Measurements from ENCODE around the gene HOXD11.

HOXD11 gene

DNA sequence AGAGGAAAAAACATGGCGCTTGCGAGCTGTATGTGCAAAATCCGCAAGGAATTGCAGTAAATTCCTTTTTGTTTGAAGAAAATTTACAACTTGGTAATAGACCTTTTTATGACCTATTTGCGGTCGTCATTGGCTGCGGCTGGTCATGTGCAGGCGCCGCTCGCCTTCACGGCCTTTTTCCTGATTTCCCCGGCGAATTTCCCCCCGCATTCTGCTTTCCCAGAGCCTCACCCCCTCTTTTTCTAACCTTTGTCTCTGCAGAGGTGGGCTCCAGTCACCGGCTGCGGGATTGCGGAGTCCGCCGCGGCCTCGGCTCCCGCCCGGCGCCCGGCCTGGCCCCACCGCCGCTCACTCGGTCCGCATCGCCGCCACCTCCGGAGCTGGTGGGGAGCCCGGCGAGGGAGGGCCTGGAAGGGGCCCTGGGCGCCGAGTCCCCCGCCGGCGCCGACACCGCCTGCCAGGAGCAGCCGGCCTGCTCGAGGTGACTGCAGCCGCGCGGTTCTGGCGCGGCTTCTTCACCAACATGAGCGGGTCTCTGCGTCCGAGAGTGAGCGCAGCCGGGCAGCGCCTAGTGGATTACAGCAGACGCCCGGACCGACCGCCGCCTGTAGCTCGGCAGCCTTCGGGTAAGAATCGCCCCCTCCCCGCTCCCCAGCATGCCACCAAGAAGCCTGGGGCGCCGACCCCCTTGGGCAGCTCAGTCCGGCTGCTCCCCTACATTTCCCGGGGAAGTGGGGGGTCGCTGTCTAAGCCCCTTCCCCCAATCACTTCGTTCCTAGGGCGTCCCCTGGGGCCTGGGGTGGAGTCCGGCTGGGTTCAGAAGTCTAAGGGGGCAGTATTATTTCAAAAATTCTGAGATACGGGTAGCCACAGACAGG lies 29.5 kb downstream of the HOXD11 start:
- DNase-seq, result no peak

DNA sequence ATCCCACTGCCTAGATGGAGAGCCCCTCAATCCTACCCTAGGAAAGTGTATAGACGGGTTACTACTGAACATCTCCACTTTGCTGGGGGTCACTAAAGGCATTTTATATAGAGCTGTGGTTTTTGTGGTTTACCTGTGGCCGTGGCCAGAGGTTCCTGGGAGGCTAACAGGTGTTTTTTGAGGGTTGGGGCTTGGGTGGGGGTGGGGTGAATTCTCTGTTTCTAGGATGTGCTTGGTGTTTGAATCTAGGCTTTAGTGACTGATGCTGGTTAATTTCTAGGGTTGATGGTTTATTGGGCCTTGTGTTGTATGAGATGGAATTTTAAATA lies 30.1 kb downstream of the HOXD11 start:
- no peak for DNase-seq

- no peak for DNase-seq
These were observed 30.8 kb downstream of the HOXD11 start for GRCh38 chr2:176137906-176138305.

DNA sequence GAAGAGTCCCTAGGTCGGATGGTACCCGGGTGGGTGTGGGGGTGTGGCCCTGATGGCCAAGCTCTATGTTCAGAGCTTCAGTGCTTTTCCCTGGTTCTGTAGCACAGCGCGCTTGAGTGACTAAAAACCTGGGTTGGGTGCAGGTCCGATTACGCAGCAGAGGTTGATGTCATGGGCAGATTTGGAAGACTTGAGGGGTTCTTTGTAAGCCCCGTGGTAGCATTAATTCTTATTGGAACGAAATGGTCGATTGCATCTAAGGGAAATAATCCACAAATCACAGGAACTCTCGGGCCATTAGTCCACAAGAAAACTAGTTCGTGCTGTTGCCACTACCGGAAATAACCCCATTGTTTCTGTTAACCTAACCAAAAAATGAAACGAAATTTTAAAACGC lies 31.4 kb downstream of the HOXD11 start:
- no peak for DNase-seq

DNA sequence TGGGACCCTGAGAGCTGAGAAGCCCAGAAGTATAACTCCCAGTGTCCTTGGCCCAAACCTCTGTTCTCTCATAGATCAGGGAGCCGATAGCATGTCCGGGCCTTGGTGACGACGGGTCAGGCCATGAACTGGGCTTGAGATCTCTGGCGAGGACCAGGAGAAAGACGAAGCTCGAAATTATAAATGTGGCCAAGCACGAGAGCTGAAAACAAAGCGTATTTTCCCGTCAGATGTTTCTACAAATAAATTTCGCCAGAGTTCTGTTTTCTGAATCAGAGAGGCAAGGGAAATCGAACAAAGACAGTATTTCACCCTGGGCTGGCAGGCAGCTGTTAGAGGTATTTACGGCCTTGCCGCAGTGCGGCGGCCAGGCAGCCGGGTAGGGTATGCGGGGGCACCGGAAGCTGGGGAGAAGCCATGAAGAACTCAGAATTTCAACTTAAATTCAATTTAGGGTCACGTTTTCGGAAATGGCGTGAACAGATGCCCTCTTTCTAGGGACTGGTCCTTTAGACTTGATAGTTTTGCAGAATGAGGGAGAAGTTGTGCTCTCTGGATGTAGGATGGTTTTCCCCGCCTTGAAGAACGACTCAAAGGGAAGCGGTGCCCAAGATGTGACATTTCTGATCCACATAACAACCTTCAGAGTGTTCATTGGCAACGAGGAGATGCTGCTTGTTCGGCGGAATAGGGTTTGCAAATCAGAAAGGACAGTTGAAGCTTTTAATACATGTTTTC lies 32.0 kb downstream of the HOXD11 start:
- no peak for DNase-seq

GRCh38 chr2:176139661-176140512 lies 32.8 kb downstream of the HOXD11 start:
- no peak for DNase-seq

- DNase-seq, result peak in 3 of 4 experiments; percentile 5 to 37 (median 14)
These were observed 33.6 kb downstream of the HOXD11 start for GRCh38 chr2:176140513-176141317.

- DNase-seq, result no peak
These were observed 35.2 kb downstream of the HOXD11 start for GRCh38 chr2:176142281-176142680.

DNA sequence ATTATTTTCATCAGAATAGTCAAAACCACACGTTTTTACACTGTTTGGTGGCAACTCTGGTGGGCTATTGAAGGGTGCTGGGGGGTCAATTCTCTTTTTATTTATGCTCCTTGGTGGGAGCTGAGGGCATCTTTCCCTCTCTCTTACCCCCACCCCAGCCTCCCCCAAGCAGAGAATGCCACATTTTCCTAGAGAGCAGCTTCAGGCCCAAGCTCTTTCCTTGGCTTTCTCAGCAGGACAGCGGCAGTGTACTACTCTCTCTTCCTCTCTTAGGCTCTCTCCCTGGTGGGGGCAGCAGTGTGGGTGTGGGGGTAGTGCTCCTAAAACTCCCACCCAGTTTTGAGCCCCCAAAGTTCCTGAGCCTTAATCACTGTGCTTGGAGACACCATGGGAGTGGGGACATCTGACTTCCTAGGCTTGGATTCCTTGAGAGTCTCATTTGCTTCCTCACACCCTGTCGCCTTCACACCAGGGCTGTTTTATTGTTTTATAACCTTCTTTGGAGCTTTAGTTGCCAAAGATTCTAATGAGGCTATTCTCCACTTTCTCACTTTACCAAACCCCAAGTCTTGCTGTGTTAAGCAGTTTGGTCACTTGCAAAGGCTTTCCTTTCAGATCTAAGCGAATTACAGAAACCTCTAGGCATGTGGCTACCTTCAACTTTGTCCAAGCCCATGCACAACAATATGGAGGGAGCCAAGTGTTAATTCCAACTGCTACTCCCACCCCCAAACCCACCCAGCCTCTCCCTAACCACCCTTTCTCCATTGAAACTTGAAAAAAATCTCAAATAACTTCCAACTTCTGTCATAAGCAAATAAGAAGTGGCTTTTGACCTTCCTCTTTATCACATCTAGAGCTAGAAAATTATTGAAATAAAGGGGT lies 38.2 kb downstream of the HOXD11 start:
- DNase-seq, result no peak

GRCh38 chr2:176146101-176146500 lies 39.0 kb downstream of the HOXD11 start:
- DNase-seq, result no peak

GRCh38 chr2:176146645-176147044 lies 39.6 kb downstream of the HOXD11 start:
- DNase-seq, result no peak

- no peak for DNase-seq
These were observed 40.2 kb downstream of the HOXD11 start for GRCh38 chr2:176147210-176147799.

DNA sequence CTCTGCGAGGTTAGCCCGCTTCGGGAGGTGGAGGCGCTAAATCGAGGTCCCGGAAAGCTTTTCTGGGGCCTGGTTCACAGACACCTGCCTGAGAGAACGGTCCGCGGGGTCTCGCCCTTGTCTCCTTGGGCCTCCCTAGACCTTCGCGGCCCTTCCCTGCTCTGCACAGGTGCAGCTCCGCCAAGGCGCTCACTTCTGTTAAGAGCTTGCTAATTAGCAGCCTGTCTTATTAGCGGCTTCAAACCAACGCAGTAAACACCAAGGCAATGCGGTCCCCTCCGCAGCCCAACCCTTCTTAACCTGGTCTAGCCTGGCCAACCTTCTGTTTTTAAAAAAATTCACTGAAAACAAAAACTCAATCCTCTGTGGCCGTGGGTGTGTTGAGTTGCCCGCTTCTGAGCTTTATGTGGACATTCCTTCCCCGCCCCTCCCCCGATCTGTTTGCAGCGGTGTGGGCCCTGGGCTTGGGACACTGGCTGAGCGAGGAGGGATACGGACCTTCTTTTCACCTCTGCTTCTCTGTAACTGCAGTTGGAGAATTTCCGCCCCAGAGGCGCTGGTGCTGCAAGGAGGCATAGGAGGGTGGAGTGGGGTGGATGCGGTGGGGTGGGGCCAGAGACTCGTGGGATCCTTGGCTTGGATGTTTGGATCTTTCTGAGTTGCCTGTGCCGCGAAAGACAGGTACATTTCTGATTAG lies 40.9 kb downstream of the HOXD11 start:
- DNase-seq, result no peak

- DNase-seq, result no peak
These were observed 41.8 kb downstream of the HOXD11 start for GRCh38 chr2:176148751-176149421.

GRCh38 chr2:176149481-176149938 lies 42.4 kb downstream of the HOXD11 start:
- DNase-seq, result no peak

GRCh38 chr2:176149939-176150583 lies 43.0 kb downstream of the HOXD11 start:
- DNase-seq, result no peak

GRCh38 chr2:176150584-176151441 lies 43.7 kb downstream of the HOXD11 start:
- no peak for DNase-seq
